GM19043 (cell line): ENCODE results near the gene SPDYE3.
"Not testable (repeated sequence)": the region's sequence is repeated elsewhere in the genome, so short reads cannot be mapped to it uniquely, and the experiment has no call there.

ENCODE experiments used
- ATAC-seq: cut with Tn5 transposase; IDR thresholded peaks from one replicate; pipeline ENCODE4 v1.9.1; 2021; ENCODE audit warnings: low read depth; ENCODE audit not compliant: unreplicated experiment

The SPDYE3 gene

DNA sequence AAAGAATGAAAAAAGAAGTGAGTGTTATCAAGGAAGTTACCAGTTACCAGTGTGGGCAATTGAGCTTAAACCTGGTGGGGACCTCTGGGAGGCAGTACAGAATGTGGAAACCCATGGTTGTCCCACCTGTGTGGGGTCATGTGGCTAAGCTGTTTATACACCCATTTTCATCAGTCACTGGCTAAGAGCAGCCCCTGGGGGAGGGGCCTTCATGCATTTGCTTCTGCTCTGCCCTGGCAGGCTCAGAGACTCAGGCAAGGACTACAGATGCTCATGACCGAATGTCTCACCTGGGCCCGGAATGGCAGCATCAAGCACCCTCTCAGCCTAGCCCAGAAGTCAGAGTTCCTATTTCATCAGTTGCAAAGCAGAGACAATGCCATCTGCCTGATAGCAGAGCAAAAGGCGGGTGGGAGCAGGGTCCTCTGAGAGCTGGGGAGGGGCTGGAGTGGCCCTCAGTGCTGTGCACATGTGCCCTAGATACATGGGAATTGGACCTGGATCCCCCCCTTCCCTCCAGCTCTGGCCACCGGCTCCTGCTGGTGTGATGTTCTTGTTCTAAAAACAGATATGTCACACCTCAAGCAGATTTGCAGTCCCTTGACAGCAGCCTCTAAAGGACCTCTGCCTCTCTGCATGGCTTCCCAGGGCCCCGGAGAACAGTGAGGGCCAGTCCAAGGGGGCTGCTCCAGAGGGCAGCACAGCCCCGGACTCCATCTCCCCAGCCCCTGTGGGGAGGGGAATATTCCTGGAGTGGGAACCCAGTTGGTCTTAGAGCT, 20.1 kb upstream of the SPDYE3 start:
- not testable (repeated sequence) for ATAC-seq

DNA sequence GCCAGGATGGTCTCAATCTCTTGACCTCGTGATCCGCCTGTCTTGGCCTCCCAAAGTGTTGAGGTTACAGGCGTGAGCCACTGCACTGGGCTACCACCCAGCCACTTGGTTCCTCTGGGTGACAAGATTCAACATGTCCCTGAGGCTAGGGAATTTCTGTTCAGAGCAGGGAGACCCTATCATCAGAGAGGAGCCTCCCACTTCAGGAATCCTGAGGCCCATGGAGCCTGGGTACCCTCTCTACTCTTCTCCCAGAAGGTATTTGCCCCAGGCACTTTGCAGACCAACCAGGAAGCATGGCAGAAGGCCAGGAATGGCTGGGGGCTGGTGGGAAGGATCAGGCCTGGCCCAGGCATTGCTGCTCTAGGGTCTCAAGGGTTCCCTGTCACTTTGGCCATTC, 19.2 kb upstream of the SPDYE3 start:
- not testable (repeated sequence) for ATAC-seq

DNA sequence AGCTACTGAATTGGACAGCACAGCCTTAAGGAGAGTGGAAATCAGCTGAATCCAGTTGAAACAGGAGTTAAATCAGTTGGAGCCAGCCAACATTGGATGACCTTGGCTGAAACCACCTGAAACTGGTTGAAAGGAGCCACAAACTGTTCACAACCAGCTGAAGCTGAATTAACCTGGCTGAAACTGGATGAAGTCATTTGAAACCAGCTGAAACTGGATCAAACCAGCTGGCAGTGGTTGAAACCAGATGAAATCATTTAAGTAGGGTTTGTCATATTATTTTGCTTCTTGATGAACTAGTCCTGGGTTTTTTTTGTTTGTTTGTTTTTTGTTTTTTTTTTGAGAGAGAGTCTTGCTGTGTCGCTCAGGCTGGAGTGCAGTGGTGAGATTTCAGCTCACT, 15.3 kb upstream of the SPDYE3 start:
- not testable (repeated sequence) for ATAC-seq

- not testable (repeated sequence) for ATAC-seq
These were observed 12.2 kb upstream of the SPDYE3 start for GRCh38 chr7:100295269-100295668.

DNA sequence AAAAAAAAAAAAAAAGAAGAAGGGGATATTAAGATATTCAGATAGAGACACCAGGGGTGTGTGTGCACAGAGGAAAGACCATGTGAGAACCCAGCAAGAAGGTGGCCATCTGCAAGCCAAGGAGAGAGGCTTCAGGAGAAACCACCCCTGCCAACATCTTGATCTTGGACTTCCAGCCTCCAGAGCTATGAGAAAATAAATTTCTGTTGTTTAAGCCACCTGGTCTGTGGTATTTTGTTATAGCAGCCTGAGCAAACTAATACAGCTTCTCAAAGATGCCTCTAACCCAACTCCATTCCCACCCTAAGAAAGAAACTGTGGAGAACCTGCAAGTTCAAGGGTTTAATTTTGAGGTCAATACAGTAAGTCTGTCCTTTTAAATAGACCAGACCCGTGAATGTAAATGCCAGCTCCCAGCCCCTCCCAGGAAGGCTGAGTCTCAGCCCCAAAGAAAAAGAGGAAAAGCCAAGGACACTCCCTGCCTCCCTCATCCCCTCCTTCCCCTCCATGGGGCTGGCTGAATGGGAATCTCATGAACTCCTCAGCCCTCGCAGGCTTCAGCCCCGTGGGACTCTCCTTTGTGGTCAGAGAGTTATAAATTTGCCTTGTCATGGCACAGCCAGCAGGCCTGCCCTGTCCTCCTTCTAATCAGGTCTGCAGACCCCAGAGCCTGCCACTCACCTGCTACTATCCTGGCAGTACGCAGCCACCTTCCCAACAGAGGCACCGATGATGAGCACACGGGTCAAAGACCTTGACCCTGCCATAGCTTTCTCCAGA, 9.5 kb upstream of the SPDYE3 start:
- not testable (repeated sequence) for ATAC-seq

GRCh38 chr7:100298632-100298895, 8.9 kb upstream of the SPDYE3 start:
- ATAC-seq: not testable (repeated sequence)

DNA sequence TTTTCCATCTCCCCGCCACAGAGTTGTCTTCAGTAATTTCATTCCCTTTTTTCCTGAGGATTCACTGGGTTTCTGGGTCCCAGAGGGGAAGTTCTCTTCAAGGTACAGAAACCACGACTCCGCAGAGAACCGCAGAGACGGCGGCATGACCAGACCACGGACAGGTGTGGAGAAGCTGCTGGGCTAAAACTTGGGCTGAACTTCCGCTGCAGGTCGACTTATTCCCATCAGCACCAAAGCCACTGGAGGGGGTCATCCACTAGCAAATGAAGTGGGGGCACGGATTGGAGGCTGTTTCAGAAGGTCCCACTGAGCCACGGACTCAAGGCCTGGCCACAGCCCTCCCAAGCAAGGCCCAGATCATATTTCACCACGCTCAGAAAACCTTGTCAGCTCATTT, 3.0 kb upstream of the SPDYE3 start:
- ATAC-seq: not testable (repeated sequence)

GRCh38 chr7:100318329-100318728, 10.8 kb downstream of the SPDYE3 start:
- not testable (repeated sequence) for ATAC-seq

DNA sequence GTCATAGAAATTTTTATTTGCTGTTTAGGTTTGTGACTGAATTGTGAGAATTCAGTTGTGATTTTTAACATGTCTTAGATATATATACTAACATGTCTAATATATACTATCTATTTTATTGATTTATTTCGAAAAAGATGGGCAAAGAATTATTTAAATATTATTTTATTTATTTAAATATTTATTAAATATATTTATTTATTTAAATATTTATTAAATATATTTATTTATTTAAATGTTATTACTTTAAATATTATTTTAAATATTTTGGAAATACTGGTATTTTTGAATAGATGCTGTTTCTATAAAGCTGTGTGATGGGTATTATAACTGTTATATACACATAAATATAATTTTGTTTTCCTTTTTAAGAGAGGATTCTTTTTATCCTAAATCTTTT, 14.1 kb downstream of the SPDYE3 start:
- ATAC-seq: not testable (repeated sequence)

DNA sequence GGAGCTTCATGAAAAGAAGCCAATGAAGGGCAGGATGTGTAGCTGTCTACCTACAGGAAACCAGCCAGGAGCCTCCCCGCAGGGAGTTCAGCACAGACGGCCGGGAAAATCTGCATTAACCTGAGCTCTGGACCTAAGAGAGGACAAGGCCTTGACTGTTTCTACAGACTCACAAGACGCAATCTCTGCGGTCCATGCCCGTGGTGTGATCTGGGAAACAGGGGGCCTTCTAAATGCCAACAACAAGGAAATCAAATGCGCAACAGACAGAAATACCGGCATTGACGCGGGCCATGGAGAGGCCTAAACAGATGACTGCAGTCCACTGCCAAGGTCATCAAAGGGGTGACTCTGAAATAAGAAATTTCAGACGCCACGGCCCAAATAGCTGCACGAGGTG, 16.7 kb downstream of the SPDYE3 start:
- ATAC-seq: not testable (repeated sequence)

GRCh38 chr7:100325671-100326070, 18.2 kb downstream of the SPDYE3 start:
- ATAC-seq: not testable (repeated sequence)

GRCh38 chr7:100326914-100327313, 19.4 kb downstream of the SPDYE3 start:
- ATAC-seq: not testable (repeated sequence)

DNA sequence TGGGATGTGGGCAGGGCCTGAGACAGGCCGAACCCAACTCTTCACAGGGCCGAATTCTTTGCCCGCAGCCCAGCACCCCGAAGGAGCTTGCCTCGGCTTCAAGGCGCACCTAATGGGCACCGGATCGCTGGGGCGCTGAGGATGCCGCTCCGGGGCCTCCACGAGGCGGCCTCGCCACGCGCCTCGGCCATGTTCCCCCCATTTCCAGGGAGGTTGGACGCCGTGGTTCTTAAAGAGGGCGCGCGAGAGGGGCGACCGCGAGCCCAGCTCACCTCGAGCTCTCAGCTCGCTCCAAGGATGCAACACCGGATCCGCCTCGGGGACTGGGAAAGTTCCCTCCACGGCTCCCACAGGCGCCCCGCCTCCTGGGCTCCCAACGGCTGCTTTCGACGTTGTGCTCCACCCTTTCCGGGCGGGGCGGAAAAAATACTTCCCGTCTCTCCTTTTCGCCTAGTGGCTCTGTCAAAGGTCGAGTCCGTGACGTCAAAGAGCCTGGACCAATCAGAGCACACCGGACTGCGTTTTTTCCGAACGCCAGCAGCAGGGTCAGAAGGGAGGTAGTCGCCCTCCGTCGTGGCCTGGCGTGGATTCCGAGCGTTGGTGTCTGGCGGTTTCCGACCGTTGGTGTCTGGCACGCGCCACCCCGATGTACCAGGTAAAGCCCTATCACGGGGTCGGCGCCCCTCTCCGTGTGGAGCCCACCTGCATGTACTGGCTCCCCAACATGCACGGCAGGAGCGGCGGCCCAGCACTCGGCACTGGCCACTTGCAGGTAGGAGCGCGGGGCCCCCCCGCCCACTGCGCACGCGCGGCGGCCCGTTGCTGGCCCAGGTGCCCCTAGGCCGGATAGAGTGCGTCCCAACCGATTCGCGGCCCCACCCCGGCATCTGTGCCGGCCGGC, 28.3 kb downstream of the SPDYE3 start:
- peak; percentile 87 for ATAC-seq

DNA sequence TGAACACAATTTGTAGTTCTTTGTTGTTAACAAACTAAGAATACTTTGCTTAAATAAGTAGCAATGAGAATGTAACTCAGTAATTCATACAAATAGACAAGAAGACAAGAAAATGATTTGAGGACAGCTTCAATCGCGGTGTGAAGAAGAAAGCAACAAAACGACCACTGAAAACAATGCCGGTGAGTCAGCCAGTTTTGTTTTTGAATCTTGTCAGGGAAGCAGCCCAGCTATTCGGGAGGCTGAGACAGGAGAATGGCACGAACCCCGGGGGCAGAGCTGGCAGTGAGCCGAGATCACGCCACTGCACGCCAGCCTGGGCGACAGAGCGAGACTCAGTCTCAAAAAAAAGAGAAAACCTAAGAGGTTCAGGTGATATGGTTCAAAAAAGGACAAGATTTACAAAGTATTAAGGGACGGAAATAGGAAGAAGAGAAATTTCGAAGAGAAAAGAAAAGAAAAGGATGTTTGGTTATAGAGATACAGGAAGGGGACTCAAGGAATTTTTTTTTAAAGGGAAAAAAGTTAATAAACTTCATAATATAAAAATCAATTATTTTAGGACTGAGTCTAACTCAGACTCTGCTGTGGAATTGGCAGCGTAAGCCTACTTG, 30.7 kb downstream of the SPDYE3 start:
- ATAC-seq: not testable (repeated sequence)

GRCh38 chr7:100341286-100341685, 33.8 kb downstream of the SPDYE3 start:
- ATAC-seq: not testable (repeated sequence)

DNA sequence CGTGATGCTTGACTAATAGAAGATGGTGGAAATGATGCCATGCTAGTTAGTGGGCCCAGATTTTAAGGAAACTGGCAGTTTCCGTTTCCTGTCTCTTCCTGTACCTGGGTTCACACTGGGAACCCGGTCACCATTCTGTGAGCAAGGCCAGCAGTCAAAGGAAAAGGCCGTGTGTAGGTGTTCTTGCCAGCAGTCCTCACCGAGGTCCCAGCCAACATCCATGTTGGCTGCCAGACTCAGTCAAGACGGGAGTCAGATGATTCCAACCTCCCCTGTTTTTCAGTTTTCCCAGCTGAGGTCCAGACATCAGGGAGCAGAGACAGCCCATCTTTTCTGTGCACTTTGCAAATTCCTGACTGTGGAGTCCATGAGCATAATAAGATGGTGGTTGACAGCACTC, 35.3 kb downstream of the SPDYE3 start:
- ATAC-seq: no peak

DNA sequence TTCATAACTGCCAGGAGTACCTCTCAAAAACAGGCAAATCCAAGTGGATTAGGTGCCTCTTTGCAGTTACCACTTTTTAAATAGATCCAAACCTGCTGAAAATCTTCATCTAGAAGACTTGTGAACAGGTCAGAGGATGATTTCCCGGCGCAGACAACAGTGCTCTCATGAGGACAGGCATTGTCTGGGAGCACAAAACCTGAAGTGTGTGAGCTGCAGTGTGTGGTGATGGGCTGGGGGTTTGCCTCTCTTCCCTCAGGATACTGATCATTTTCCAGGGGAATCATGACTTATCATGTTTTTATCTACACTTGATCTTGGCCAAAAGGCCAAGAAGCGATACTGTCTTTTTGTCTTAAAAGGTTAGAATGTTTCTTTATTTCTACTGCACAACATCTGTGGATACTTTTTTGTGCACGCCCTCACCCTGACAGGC, 36.6 kb downstream of the SPDYE3 start:
- ATAC-seq: not testable (repeated sequence)

DNA sequence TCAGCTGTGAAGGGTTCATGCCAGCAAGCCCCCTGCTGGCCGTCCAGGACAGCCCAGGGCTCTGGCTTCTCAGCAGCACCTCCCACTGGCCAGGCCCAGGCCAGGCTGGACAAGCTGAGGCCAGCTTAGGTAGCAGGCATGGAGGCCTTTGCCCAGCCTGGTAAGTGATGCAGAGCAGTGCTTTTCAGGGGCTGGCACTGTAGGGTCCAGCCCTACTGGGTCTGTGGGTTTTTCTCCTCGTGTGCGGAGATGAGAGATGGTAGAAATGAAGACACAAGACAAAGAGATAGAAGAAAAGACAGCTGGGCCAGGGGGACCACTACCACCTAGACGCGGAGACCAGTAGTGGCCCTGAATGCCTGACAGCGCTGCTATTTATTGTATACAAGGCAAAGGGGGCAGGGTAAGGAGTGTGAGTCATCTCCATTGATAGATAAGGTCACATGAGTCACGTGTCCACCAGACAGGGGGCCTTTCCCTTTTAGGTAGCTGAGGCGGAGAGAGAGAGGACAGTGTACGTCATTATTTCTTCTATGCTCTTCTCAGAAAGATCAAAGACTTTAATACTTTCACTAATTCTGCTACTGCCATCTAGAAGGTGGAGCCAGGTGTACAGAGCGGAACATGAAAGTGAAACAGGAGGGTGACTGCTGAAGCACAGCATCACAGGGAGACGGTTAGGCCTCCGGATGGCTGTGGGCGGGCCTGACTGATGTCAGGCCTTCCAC, 37.2 kb downstream of the SPDYE3 start:
- ATAC-seq: peak; percentile 74

DNA sequence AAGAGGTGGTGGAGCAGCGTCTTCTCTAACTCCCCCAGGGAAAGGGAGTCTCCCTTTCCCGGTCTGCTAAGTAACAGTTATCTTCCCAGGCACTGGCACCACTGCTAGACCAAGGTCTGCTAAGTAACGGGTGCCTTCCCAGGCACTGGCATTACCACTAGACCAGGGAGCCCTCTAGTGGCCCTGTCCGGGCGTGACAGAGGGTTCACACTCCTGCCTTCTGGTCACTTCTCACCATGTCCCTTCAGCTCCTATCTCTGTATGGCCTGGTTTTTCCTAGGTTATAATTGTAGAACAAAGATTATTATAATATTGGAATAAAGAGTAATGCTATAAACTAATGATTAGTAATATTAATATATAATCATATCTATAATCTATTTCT, 37.8 kb downstream of the SPDYE3 start:
- ATAC-seq: peak; percentile 25

DNA sequence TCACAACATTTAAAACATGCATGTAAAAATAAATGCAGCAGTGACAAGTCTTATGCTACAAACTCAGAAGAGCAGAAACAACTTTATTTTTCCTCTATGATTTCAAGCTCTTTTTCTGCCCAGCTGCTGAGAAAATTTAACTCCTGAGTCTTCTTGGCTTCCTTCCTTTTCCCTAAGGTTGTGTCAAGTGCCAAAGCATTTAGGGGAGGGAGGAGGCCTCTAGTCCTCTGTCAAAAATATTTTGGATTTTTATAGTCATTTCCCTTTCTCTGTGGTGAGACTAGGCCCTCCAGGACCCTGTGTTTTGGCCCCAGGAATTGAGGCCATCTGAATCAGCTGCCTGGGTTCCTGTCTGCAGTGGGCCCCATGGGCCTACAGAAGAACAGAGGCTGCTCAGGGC, 39.4 kb downstream of the SPDYE3 start:
- no peak for ATAC-seq
